ENCODE measurements around the gene LRCH1. TPM values are rescaled to one million over a fixed set of nuclear protein-coding genes. Genes with fewer than 3 reads are reported as not detected.

LRCH1 gene
- total and polyA plus RNA-seq, 2 of the 13 experiments (the other 11 are each of a cell fraction or from before 2014, with no cell fraction given): 4.1 to 12.6 TPM

GRCh38 chr13:46797501-46798237, 244.7 kb downstream of the LRCH1 start (continued):
- no peak for TF ChIP-seq ZNF670 (CRISPR knock-in tag; IDR thresholded peaks at IDR 0.05; ENCODE audit: borderline replicate concordance)
- no peak for TF ChIP-seq MAZ (IDR thresholded peaks at IDR 0.05; ENCODE audit: borderline replicate concordance, low read depth, low read length)
- peak; percentile 2; the same call in 1 of the 2 replicates for TF ChIP-seq MAZ (CRISPR knock-in tag; IDR thresholded peaks at IDR 0.05; ENCODE audit: low read depth)
- no peak for TF ChIP-seq ZNF550 (CRISPR knock-in tag; IDR thresholded peaks at IDR 0.05; ENCODE audit: borderline replicate concordance)
- TF ChIP-seq, protein P1, sequence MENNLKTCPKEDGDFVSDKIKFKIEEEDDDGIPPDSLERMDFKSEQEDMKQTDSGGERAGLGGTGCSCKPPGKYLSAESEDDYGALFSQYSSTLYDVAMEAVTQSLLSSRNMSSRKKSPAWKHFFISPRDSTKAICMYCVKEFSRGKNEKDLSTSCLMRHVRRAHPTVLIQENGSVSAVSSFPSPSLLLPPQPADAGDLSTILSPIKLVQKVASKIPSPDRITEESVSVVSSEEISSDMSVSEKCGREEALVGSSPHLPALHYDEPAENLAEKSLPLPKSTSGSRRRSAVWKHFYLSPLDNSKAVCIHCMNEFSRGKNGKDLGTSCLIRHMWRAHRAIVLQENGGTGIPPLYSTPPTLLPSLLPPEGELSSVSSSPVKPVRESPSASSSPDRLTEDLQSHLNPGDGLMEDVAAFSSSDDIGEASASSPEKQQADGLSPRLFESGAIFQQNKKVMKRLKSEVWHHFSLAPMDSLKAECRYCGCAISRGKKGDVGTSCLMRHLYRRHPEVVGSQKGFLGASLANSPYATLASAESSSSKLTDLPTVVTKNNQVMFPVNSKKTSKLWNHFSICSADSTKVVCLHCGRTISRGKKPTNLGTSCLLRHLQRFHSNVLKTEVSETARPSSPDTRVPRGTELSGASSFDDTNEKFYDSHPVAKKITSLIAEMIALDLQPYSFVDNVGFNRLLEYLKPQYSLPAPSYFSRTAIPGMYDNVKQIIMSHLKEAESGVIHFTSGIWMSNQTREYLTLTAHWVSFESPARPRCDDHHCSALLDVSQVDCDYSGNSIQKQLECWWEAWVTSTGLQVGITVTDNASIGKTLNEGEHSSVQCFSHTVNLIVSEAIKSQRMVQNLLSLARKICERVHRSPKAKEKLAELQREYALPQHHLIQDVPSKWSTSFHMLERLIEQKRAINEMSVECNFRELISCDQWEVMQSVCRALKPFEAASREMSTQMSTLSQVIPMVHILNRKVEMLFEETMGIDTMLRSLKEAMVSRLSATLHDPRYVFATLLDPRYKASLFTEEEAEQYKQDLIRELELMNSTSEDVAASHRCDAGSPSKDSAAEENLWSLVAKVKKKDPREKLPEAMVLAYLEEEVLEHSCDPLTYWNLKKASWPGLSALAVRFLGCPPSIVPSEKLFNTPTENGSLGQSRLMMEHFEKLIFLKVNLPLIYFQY (CRISPR knock-in tag; IDR thresholded peaks at IDR 0.05; ENCODE audit: borderline replicate concordance): no peak
- TF ChIP-seq, protein P2, sequence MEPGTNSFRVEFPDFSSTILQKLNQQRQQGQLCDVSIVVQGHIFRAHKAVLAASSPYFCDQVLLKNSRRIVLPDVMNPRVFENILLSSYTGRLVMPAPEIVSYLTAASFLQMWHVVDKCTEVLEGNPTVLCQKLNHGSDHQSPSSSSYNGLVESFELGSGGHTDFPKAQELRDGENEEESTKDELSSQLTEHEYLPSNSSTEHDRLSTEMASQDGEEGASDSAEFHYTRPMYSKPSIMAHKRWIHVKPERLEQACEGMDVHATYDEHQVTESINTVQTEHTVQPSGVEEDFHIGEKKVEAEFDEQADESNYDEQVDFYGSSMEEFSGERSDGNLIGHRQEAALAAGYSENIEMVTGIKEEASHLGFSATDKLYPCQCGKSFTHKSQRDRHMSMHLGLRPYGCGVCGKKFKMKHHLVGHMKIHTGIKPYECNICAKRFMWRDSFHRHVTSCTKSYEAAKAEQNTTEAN (CRISPR knock-in tag; conservative IDR thresholded peaks at IDR 0.05): no peak
- TF ChIP-seq HMGA1 (CRISPR knock-in tag; conservative IDR thresholded peaks at IDR 0.05): no peak
- no peak for TF ChIP-seq ARID2 (CRISPR knock-in tag; IDR thresholded peaks at IDR 0.05; ENCODE audit: borderline replicate concordance)
- TF ChIP-seq, protein P3, sequence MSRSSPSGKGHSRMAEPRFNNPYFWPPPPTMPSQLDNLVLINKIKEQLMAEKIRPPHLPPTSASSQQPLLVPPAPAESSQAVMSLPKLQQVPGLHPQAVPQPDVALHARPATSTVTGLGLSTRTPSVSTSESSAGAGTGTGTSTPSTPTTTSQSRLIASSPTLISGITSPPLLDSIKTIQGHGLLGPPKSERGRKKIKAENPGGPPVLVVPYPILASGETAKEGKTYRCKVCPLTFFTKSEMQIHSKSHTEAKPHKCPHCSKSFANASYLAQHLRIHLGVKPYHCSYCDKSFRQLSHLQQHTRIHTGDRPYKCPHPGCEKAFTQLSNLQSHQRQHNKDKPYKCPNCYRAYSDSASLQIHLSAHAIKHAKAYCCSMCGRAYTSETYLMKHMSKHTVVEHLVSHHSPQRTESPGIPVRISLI (CRISPR knock-in tag; IDR thresholded peaks at IDR 0.05; ENCODE audit: borderline replicate concordance): no peak
- no peak for TF ChIP-seq ZNF354B (CRISPR knock-in tag; IDR thresholded peaks at IDR 0.05)
- TF ChIP-seq PCBP1 (IDR thresholded peaks at IDR 0.05; ENCODE audit: borderline replicate concordance, low read depth, low read length): no peak
- no peak for TF ChIP-seq ZNF768 (CRISPR knock-in tag; IDR thresholded peaks at IDR 0.05)
- no peak for TF ChIP-seq DZIP1 (CRISPR knock-in tag; IDR thresholded peaks at IDR 0.05)
- 0 out of 2 replicates have a peak, but pooled peaks have one; percentile 10 for TF ChIP-seq ZNF230 (CRISPR knock-in tag; IDR thresholded peaks at IDR 0.05)
- TF ChIP-seq IKZF4 (CRISPR knock-in tag; IDR thresholded peaks at IDR 0.05; ENCODE audit: borderline replicate concordance, low read depth, not compliant biosample characterization): no peak
- no peak for TF ChIP-seq MXD1 (CRISPR knock-in tag; IDR thresholded peaks at IDR 0.05)

Data from HepG2 (cell line).